NT2/D1 (cell line): ENCODE results near the gene AREG.

Source experiments
- SUZ12 ChIP-seq: IDR thresholded peaks from 2 replicates; pipeline ENCODE4 v1.6.1; 2011; ENCODE audit not compliant: insufficient read length, insufficient read depth; ENCODE audit errors: extremely low read depth
- ZNF274 ChIP-seq: IDR thresholded peaks from 2 replicates; pipeline ENCODE4 v1.6.1; 2011; ENCODE audit warnings: mild to moderate bottlenecking, low read depth, low read length

DNA sequence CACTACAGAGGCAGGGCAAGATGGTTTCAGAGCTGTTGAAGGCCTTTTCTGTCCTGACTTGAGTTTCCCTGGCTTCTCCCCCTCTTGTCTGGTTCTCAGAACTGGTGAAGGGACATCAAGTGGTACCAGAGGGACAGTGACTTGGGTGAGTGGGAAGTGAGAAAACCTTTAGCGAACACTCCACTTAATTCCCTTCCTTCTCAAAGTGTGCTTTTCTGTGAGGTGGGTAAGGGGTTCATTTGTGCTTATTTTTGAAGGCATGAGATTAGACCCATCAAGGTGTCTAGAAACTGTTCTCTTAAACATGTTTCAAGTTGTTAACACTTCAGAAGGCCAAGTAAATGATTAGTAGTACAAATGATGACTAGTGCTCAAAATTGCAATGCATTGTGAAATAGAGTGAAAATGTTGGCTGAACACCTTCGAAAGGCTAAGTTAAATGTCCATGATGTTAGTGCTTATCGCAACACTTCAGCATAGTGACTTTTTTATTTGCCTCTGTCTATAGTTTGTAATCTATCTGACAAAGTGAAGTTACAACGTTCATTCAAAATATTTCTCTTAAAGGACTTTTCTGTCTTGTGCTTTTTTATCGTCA, 2.8 kb downstream of the AREG start:
- TF ChIP-seq ZNF274 (no peak), SUZ12 (no peak)
